HPDE6-E6E7 (cell line): ENCODE results near the gene ACTN4.

Experiments
- DNase-seq: peaks from one replicate; pipeline ENCODE4 v3.0.0; 2011; ENCODE audit warnings: missing footprints; ENCODE audit errors: extremely low spot score

Gene ACTN4

DNA sequence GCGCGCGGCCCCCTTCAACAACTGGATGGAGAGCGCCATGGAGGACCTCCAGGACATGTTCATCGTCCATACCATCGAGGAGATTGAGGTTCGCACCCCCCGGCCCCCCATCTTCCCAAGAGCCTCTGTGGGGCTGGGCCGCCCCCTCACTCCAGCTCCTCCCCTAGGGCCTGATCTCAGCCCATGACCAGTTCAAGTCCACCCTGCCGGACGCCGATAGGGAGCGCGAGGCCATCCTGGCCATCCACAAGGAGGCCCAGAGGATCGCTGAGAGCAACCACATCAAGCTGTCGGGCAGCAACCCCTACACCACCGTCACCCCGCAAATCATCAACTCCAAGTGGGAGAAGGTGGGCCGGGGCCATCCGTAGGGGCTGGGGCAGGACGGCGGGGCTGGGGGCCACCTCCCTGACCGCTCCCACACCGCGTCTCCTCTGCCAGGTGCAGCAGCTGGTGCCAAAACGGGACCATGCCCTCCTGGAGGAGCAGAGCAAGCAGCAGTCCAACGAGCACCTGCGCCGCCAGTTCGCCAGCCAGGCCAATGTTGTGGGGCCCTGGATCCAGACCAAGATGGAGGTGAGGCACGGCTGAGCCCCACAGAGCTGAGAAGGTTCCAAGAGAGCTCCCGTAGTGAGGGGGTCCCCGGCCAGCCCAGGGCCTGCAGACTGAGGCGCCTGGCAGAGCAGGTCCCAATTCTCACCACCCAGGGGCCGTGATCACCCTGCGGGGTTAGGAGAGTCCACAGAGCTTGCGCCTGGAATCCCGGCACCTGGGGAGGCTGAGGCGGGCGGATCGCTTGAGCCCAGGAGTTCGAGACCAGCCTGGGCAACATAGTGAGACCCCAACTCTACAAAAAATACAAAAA is 76.8 kb downstream of the ACTN4 start:
- DNase-seq = no peak

DNA sequence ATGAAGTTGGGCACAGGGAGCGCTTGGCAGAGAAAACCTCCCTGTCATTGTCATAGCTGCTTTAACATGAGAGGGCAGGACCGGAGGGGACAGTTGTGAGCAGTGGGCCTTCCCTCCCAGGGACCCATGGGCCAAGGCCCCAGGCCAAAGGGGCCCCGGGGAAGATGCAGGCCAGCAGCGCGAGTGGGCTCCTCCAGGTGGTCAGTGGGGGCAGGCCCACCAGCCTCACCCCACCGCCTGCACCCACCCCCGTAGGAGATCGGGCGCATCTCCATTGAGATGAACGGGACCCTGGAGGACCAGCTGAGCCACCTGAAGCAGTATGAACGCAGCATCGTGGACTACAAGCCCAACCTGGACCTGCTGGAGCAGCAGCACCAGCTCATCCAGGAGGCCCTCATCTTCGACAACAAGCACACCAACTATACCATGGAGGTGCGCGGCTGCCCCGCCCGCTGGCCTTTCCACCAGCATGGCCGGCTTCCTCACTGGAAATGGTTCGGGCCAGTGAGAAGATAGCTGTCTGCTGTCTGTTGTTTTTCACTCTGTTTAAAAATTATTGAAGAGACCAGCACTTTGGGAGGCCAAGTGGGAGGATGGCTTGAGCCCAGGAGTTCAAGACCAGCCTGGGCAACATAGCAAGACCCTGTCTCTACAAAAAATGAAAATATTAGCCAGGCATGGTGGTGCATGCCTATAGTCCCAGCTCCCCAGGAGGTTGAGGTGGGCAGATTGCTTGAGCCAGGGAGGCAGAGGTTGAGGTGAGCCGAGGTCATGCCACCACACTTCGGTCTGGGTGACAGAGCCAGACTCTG is 78.2 kb downstream of the ACTN4 start:
- no peak for DNase-seq

DNA sequence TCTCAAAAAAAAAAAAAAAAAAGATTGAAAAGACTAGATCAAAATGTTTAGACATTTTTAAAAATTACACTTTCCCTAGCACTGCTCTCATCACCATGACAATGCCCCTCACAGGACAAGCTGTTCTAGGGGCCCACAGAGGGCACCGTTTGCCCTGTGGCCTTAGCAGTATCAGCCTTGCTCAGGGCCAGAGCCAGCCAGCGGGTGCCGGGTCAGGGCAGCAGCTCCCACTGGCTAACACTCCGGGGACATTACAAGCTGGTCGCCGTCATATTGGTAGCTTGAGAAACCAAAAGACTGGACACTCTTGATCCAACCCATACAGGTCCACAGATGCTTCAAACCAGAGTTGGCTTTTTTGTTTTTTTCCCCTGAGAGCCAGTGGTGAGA is 78.8 kb downstream of the ACTN4 start:
- DNase-seq = no peak

DNA sequence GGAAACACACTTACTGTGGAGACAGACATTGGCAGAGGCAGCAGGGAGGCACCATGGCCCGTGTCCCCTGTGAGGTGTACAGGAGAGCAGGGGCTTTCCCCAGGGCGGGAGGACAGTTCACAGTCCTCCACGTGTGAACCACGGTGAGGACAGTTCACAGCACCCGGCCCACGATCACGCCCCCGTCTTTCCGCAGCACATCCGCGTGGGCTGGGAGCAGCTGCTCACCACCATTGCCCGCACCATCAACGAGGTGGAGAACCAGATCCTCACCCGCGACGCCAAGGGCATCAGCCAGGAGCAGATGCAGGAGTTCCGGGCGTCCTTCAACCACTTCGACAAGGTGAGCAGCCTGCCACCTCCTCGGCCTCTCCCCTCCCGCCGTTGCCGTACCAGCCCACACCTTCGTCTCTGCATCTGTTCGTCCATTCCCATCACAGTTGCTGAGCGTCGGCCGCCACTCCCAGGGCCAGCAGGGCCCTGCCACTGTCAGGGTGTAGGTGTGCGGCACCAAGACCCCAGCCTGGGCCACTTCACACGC is 79.4 kb downstream of the ACTN4 start:
- DNase-seq = no peak

DNA sequence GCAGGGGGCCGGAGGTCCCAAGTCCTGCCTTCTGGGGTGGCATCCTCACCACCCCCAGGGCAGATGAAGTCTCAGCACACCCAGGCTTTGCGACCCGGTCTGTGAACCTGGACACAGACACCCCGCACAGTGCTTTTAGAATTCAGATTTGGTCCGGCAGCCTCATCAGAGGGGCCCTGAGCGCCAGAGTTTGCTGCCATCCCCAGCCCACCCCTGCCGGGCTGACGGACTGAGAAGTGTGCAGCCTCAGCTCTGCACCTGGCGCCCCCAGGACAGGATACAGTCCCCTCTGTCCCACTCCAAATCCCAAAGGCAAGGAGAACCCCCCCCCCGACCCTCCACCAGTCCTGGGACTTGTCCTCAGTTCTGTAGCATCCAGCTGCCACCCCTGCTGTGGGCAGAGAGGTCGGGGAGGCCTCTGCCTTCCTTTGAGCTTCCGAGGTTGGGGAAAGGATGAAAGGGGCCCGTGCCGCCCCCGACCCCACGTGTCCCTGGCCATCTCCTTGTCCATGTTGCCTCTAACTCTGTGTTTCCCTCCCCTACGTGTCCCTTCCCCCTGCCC is 79.9 kb downstream of the ACTN4 start:
- no peak for DNase-seq

DNA sequence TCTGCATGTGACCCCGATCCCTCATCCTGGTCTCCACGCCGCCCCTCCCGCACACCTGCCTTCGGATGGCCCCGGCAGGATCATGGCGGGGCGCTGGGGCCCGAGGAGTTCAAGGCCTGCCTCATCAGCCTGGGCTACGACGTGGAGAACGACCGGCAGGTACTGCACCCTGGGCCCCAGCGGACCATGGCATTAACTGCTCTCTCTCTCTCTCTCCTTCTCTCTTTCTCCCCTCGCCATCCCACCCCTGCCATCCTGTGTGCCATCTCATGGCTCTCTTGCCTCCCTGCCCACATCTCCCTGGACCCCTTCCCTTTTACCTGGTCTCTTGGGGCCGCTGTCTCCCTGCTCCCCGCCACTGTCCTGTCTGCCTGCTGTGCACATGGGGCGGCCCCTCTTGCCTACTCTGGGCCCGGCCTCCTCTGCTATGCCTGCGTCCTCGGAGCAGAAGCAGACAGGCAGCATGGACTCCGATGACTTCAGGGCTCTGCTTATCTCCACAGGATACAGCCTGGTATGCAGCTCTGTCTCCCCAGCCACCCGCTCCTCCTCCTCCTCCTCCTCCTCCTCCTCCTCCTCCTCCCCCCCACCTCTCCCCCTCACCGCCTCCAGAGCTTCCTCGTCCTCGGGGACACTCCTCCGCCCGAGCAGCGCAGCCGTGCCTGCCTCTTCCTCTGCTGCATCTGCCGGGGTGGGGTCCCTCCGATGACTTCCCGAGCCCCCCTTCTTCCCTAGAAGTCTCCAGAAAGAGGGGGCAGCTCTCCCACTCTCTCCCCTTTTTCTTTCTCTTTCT is 80.6 kb downstream of the ACTN4 start:
- DNase-seq = no peak

DNA sequence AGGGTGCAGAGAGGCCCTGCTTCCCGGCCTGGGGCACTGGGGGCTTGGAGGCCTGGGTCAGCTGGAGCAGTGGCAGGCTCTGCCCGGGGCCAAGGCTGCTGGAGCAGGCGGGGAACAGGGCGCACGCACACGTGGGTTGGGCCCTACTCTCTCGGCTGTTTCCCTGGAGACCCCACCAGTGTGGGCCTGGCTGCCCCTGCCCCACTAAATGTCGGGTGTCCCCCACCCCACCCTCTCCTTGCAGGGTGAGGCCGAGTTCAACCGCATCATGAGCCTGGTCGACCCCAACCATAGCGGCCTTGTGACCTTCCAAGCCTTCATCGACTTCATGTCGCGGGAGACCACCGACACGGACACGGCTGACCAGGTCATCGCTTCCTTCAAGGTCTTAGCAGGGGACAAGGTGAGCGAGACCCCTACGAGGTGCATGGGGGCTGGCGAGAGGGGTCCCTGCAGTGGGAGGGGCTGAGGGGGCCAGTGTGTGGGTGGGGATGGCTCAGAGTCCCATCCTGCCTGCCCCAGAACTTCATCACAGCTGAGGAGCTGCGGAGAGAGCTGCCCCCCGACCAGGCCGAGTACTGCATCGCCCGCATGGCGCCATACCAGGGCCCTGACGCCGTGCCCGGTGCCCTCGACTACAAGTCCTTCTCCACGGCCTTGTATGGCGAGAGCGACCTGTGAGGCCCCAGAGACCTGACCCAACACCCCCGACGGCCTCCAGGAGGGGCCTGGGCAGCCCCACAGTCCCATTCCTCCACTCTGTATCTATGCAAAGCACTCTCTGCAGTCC is 81.5 kb downstream of the ACTN4 start:
- no peak for DNase-seq

DNA sequence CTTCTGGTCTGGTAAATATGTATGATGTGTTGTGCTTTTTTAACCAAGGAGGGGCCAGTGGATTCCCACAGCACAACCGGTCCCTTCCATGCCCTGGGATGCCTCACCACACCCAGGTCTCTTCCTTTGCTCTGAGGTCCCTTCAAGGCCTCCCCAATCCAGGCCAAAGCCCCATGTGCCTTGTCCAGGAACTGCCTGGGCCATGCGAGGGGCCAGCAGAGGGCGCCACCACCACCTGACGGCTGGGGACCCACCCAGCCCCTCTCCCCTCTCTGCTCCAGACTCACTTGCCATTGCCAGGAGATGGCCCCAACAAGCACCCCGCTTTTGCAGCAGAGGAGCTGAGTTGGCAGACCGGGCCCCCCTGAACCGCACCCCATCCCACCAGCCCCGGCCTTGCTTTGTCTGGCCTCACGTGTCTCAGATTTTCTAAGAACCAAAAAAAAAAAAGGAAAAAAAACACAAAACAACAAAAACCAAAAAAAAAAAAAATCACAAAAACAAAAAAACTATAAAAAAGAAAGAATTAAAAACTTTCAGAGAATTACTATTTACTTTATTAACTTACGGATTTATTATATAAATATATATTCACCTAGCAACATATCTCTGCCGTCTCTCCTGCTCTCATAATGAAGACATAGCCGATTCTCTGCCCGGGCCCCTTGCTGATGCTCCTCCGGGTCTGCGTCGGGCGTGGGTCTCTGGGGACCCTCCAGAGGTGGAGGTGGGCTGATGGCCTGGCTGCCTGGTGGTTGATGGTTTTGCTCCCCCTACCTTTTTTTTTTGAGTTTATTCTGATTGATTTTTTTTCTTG is 82.4 kb downstream of the ACTN4 start:
- no peak for DNase-seq

DNA sequence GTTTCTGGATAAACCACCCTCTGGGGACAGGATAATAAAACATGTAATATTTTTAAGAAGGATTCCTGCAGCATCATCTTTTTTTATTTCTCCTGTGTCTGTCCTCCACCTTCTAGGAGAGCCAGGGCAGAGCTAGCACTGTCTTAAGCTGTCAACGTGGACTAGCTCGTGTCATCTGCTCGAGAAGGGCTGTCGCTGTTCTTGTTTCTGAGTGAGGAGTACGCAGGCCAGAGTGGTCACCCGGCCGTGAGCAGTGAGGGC is 83.0 kb downstream of the ACTN4 start:
- no peak for DNase-seq

DNA sequence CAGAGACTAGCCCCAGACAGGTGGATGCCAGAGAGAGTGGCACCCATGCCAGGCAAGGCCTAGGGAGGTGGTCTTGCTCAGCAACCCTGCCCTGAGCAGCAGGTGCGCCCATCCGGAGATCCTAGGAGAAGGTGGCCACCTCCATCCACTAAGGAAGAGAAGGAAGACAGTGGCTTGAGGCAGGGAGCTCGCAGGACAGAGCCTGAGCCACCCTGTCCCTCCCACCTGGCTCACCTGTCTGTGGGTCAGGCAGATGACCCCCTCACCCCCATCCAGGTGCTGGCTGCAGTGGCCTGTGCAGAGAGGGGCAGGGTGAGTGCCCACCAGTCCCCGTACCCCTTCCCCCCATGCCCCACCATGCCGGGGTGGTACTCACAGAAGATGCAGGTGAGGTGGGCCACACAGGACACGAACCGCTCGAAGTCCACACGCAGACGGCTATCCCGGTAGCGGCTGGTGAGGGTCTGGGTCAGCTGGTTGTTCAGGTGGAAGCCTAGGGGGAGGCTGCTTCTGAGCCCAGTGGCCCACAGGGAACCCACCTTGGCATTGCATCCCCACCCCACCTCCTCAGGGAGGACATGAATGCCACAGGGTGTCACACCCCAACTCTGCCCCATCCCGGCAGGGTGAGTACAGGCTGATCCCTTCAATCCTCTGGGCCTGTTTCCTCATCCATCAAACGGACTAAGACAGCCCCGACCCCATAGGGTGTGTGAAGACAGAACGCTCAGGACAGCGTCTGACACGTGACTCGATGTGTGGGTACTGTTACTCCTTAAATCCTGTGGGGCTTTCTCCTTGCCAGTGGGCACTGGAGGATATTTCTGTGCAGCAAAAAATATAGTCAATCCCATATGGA is 83.5 kb downstream of the ACTN4 start:
- no peak for DNase-seq

DNA sequence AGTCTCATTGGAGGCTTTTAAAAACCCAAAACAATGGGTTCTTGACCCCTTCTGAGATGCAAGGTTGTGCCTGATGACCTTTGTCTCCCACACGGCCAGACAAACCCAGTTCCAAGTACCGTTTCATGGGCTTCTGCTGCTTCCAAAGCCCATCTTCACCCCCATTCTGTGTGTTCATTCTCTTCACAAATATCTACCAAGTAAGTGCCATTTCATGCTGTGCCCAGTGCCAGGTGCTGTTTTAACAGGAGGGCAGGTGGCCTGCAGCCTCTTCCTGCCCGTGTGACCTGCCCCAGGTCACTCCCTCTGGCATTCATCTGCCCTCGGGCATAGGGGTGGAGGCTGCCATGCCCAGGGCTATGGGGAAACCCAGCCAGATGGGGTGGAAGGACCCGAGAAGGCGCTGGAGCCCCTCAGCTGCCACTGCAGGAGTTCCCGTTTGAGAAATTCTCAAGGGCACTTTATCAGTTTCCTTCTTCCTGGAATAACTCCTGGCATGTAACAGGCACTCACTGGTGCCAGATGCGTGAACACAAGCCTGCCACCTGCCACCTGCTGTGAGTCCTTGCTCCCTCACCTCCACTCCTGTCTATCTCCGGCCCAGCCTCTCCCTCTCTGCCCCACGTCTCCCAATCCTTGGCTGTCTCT is 84.3 kb downstream of the ACTN4 start:
- DNase-seq = no peak

DNA sequence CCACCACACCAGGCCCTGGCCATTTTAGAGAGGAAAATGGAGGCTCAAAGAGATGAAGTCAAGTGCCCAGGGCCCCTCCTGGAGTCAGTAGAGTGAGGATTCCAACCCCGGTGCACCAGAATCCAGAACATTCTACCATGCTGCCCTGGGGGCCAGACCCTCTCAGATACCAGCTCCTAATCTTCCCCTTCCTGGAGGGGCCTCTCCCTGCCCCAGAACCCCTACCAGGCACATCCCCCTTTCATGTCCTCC is 85.7 kb downstream of the ACTN4 start:
- DNase-seq = no peak

DNA sequence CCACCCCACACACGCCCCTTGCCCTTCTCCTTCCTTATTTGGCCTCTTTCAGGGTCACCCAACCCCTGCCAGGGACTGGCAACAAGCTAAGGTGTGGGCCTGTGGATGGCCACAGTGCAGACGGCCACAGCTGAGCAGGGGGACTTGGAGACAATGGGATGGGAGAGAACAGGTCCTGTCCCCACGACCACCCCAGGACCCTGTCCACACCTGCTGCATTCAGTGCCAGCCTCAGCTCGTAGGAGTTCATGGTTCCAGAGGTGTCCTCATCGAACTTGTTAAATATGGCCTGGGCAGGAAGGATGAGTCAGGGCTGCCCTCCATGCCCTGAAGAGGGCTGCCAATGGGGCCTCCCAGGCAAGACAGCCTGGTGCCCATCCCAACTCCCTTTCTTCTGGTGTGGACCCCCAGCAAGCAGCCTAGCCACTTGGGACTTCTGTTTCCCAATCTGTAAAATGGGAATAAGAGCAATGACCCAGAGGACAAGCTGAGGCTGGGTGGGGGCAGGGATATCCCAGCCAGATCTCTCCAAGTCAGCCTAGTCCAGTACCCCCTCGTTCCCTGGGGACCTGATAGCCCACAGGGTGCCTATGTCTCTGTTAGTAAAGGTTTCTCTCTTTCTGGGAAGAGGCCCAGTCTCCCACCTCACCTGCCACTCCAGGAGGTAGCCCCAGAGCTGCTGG is 86.2 kb downstream of the ACTN4 start:
- DNase-seq = no peak

DNA sequence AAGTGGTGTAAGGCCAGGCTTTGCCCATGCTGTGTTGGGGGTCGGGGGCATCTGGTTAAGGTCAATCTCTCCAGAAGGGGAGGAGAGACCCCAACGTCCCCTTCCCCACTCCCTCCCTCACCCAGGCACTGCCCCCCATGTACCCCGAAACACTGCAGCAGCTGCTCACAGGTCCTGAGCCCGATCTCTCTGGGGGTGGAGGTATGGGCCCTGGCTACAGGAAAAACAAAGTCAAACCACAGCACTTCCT is 86.7 kb downstream of the ACTN4 start:
- no peak for DNase-seq

DNA sequence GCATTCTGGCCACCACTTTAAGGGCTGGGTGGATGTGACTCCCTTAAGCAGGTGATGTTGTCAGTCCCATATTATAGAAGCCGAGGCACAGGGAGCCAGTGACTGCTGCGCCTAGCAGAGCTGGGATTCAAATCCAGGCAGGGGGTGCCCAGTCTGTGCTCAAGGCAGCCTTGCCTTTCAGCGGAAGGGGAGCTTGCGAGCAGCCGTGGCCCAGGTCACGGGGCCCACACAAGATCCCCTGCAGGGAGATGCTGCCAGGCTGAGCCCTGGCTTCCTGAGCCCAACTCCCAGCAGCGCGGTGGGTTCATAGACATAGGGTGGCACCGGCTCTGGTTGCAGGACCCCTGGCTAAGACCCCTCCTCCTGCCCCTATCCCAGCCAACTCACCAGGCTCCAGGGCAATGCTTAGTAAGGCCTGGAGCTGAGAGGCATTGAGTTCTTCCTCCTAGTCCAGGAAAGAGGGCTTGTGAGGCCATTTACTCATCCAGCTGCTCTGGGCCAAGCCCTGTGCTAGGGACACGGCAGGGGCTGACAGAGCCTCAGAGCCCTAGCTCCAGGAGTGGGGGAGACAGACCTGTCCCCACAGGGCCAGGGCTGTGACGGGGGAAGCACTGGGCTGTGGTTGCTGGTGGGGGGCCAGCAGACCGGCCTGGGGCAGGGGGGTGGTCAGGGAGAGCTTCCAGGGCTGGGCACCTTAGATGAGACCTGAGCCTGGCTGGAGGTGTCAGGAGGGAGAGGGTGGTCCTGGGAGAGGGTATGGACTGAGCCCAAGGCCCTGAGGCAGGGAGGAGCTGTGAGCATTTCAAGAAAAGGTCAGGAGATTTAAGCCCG is 87.2 kb downstream of the ACTN4 start:
- no peak for DNase-seq

DNA sequence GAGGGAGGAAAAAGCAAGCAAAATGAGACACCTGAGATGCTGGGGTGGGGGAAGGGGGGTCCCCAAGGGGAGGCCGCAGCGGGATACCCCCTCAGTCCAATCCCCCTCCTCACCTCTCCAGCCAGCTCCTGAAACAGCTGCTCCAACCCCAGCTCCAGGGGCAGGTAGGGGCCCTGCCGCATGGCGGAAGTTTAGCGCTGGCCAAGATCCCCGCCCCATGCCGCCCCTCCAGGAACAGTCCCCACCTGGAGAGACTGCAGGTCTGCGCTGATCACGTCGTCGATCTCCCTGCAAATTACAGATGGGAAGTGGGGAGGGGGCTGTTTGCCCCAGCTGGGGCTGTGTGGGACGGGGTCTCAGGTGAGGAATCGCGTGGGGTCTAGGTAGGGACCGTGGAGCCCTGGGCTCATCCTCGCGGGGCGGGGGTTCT is 87.8 kb downstream of the ACTN4 start:
- DNase-seq = no peak

DNA sequence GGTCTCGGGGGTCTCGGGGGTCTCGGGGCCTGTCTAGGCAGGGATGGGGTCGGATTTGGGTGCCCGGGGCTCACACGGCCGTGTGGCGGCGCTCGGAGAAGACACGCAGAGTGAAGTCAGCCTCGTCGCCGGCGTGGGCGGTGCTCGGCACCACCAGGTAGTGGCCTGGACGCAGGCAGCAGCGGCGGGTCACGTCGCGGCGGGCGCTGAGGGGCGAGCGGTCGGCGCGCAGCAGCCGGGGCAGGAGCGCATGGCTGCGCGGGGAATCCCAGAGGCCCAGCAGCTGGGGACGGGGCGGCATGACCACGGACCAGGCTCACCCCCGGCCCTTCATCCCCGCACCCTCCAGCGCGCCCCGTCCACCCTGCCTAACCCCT is 88.6 kb downstream of the ACTN4 start:
- DNase-seq = no peak
